NCI-H2081 (cell line): Measurements from ENCODE around the gene PCDH9.

Experiments used
- DNase-seq, 2 experiments: peaks; one replicate each; lab custom pipeline; 2025; lab: John Stamatoyannopoulos, UW

Gene PCDH9

DNA sequence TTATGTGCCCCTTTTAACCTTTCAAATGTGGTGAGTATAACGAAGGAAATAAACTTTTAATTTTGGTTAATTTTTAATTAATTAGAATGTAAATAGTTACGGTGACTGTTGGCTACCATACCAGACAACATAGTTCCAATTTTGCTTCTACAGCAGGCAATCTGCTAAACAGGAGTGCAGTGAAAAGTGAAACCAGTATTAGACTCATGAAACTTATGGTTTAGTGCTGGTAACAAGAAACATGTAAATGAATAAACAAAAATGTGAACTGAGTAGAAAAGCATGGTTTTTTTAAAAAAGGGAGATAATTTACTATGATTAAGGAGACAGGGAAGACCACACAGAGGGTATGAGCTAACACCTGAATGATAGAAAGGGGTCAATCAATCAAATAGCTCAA, 478.4 kb downstream of the PCDH9 start:
- DNase-seq = no peak

DNA sequence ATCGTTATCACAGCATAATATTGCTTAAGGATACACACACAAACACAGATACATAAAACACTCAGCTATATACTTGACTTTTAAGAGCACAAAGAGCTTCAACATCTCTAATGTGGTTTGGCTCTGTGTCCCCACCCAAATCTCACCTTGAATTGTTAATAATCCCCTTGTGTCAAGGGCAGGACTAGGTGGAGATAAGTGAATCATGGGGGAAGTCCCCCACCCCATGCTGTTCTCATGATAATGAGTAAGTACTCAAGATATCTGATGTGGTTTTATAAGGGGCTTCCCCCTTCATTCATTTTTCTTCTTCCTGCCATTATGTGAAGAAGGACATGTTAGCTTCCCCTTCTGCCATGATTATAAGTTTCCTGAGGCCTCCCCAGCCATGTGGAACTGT, 481.4 kb downstream of the PCDH9 start:
- no peak for DNase-seq

DNA sequence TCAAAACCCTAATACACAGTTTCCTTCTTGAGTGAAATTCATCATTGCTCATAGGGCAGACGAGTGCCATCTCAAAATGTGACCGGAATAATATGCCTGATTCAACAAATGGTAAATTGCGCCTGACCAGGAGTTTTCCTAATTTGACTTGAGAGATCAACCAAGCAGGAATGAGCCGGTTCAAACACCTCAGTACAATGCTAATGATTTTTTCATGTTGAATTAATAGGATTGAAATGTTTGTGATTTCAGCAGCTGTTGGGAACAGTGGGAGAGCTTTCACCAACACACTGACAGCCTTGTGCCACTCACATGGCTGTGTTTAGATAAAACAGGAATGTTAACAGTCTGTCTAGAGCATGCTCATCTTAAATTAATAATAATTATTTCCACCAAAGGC, 484.8 kb downstream of the PCDH9 start:
- peak; percentile 6 to 86 for DNase-seq

DNA sequence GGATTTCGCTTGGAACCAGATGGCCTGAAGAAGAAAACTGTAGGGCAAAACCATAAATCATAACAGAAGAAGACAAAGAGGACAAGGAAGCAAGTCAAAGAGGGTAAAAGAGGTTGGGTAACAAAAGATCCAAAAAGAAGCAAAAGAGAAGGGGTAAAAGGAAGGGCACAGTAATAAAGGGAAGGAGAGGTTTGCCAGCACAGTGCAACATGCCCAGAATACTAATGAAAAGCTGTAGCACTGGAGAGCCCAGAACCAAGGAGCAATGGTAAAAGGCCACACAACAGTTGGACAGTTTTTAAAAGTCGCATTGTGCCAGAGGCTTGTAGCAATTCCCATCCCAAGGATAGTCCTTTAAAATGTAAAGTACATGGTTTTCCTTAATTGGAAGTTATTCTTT, 506.6 kb downstream of the PCDH9 start:
- DNase-seq = no peak

DNA sequence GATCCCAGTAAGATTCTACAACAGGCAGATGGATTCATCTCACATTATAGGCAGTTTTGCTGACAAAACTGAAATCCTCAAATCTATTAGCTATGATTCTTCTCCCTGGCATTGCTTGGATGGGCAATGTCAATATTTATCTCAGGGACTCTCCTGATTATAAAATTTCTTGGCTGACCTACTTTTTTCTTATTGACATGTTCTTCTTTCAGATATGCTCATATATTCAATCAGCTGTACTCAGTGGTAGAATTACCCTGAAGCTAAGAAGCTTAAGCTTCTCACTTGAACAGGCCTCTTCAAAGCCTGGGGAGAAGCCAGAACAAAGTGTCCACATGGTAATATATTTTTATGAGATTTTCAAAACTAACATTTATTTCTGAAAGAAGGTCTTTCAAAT, 513.6 kb downstream of the PCDH9 start:
- no peak for DNase-seq

DNA sequence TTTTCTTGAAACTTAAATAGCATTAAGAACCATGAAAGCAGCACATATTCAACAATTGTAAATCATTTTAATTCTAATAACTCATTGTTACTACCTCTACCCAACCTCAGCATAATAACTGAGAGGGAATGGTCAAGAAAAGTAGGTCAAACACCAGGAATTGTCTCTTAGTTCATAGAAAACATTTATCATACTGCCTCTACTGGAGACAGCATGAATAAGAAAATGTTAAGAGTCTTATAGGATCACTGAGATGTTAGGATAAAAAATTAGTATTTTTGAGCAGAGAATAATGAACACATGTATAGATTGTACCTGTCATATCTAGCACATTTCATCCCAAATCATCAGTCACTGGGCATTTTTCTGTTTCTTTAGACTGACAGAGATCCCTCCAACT, 515.3 kb downstream of the PCDH9 start:
- DNase-seq = no peak

DNA sequence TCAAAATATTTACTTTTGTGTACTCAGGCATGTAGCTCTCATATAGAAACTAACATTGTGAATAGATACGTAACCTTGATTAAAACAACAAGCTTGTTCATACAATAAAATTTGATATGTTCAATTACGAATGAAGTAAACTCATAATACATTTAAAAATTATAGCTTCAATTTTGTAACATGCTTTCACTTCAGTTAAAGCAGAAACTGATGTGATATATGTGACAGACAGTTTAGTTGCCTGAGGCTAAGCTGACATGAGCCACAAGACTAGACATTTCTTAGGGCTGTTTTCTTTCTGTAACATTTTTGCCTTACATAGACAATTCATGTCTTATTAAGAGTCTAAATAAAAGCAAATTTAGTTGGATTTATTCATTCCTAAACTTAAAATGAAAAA, 526.0 kb downstream of the PCDH9 start:
- no peak for DNase-seq

DNA sequence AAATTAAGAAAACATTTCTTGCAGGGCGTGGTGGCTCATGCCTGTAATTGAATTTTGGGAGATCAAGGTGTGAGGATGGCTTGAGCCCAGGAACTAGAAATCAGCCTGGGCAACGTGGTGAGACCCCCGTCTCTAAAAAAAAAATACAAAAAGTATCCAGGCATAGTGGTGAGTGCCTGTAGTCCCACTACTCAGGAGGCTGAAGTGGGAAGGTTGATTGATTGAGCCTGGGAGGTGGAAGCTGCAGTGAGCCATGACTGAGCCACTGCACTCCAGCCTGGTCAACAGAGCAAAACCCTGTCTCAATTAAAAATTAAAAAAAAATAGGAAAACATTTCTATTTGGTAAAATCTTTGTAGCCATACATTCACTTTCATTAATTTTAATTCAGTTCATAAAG, 526.5 kb downstream of the PCDH9 start:
- no peak for DNase-seq

DNA sequence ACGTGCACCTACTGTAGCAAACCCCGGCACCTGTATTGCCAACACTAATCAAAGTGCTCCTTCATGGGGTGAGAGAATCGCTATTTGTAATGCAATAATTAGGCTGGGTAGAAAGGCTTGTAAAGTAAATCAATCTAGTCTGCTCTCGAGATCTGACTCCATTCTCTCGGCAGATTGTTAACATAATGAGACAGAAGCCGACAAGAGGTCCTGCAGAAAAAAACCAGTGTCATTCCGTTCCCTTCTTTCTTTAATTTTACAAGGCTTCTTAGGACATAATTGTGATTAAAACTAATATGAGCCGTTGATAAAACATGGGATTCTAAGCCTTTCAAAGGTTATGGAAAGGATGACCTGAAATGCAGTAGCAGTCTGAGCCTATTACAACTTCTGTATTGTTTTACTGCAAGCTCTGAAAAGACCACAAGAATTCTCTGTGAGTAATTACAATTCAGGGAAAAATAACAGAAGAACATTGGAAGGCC, 530.0 kb downstream of the PCDH9 start:
- peak; percentile 39 to 80 for DNase-seq

DNA sequence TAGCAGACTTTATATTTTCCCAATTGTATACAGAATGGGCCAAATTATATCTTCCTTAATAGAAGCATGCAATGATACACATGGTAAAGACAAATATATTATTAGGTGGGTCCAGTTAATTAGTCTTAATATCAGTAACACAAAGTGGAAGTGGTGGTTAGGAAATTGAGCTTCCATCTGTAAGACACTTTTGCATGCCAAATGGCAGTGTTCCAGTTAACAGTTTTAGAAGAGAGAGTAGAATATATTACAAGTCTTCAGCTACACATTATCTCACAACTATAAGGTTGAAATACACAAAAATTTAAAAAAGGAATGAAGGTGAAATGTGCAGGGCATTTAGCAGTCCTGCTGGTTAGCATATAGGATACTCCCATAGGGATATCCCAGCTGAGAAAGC, 536.5 kb downstream of the PCDH9 start:
- no peak for DNase-seq

DNA sequence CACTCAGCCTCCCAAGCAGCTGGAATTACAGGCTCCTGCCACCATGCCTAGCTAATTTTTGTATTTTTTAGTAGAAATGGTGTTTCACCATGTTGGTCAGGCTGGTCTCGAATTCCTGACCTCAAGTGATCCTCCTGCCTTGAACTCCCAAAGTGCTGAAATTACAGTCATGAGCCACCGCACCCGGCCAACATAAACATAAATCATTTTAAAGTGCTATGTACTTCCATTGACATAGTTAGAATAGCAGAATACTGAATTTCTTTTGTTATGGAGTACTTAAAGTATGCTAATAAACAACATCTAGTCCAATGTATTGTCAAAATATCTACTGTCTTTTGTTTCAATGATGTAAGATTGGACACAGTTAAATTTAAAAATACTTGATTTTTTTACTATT, 539.0 kb downstream of the PCDH9 start:
- DNase-seq = no peak

DNA sequence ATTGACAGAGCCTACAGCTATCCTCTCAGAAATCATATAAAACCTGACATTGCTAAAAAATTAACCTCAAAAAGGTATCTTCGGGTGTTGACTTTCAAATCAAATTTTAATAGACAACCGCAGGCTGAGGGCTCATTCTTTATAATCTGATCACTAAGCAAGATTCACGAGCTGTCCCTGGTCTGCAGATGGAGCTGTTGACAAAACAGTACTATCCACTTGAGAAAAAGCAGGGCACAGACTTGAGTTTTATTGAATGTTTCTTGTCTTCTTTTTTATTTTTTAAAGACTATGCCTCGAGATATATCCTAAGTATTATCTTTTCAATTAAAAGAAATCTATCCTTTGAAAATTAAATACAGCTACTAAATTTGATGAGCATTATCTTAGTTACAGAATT, 540.5 kb downstream of the PCDH9 start:
- peak; percentile 27 to 54 for DNase-seq

DNA sequence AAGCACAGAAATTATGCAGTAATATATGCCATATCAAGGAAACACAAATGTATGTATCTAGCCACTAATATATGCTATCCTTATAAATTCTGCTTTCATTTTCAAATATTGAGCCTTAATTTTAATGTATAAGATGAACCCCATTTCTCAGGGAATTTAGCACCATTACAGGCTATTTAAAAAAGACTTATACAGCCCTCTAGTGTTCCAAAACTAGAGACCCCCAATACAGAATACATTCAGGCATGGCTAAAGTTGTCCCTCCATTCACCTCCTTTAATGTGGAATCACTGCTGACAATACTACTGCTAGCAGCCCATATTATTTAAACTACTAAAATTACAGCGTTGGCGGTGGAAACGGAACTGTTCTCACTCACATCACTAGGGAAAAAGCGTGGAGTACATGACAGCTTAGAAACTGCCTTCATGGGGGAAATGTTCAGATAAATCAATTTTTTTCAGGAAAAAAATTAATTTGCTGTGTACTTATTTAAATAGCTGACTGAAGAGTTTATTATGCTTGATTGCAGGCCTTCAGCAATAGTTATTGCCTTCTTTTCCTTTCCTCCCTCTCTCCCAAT, 541.0 kb downstream of the PCDH9 start:
- peak; percentile 15 to 32 for DNase-seq

DNA sequence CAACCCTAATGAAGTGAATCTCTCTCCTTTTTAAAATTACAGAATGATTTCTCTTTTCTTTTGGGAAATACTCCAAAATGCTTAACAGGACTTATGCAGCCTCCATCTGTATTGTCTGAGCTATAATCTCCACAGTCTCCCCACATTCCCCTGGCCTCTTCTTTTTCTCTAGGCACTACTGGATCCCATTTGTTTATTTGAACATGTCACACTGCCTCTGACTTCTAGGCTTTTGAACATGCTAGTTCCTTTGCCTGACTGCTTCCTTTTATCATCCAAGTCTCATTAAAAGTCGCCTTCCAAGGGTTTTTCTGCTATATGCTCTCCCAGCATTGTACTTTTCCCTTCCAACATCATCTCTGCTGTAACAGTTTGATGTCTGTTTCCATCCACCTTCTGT, 548.7 kb downstream of the PCDH9 start:
- DNase-seq = no peak

DNA sequence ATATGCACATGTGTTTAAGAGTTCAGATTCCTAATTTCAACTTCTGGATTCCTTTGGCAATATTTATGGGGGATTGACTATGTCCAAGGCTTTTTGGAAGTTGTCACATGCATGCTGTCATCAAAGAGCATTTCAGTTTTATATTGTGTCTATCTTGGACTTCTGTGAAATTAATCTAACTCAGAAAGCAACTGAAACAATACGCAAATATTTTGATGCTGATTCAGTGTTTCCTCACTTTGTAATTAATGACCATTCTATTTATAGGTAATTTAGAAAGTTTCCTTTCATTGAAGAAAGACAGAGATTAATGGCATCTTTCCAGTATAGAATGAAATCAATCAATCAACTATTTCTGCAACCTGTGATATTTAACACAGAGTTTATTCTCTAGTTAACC, 550.1 kb downstream of the PCDH9 start:
- no peak for DNase-seq

DNA sequence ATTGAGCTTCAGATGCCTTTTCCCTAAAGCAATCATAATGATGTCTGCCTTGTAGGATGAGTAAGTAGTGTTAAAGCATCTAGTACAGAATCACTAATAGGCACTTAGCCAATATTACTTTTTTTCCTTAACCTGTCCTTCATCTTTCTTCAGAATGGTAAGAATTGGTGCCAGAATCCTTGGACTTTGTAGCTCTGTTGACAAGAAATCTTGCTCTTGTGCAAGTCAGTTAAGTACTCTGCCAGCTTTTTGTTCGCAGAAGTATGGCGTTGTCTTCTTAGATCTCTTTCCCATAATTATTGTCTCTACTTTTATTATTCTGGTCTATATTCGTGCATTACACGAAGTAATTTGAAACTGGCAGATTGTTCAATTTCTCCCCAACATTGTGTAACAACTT, 554.5 kb downstream of the PCDH9 start:
- DNase-seq = no peak

DNA sequence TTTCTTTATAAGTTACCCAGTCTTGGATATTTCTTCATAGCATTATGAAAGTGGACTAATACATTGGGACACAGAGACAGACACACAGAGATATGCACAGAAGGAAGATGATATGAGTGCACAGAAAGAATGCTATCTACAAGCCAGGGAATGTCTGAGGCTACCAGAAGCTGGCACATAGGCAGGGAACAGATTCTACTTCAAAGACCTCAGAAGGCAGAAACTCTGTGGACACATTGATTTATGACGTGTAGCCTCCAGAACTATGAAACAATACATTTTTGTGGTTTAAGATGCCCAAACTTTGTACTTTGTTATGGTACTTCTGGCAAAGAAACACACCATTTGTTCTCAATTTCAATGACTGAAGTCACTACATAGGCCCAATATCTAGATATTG, 556.7 kb downstream of the PCDH9 start:
- DNase-seq = no peak

DNA sequence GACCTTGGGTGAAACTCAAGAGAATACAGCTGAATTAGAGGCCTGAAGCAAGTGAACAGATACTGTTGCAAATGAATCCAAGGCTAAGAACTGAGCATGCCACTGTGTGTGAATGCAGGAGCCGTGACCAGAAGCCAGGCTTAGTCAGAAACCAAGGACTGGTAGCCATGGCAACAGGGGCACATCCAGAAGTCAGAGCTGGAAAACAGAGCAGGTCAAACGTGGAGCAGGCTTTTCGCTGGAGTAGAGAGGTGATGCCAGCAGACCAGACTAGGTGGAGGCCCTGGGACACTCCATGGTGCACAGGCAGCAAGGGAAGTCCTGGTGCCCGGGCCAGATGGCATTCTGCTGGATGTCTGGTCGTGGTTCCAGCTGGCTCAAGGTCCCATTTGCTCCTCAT, 564.1 kb downstream of the PCDH9 start:
- peak in 1 of 2 experiments; percentile 5 for DNase-seq

DNA sequence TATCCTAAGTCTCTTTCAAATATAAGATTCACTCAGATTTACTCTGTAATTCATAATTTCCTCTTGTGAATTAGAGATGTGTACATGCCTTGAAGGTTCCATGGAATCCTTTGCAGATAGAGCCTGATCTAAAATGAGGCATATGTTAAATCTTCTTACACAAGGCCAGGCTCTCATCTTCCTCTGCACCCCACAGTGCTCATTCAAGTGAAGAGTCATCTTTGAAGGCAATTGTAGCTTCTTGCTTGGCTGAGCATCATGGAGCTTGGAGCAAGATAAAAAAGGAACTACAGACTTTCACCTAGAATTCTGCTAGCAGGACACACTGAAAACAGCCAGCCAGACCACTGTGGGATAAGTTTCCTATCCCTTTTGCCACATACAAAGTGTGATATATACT, 566.4 kb downstream of the PCDH9 start:
- DNase-seq = no peak

DNA sequence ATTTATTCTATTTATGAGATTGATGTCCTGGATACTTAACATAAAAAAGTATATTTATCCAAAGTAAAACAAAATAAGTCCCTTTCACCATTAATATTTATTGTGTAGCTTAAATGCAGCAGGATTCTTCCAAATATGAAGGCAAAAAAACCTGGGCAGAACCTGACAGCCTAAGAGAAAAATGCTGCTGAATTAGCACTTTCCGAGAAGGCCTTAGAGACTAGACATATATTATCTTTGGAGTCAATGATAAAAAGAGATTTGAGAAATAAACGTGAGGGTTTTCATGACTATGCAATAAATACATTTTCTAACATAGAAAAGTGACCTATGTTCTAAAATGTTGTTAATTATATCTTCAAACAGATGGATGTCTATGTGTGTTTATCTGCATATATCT, 566.9 kb downstream of the PCDH9 start:
- DNase-seq = no peak

DNA sequence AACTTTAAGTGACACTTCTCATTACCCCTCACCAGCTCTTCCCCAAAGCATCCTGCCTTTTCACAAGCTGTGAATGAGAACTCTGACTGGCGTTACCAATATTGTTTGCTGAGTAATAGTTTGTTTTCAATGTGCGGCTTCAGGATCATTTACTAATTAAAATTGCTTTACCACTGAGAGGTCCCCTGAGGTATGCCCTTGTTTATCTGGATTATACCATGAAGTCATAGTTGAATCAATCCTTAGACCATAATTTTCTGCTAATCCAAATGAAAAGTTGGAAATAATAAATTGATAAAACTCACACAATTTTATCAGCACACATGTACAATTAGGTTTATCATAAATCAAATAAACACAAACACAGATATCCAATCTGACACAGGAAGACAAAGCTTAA, 568.8 kb downstream of the PCDH9 start:
- DNase-seq = no peak

DNA sequence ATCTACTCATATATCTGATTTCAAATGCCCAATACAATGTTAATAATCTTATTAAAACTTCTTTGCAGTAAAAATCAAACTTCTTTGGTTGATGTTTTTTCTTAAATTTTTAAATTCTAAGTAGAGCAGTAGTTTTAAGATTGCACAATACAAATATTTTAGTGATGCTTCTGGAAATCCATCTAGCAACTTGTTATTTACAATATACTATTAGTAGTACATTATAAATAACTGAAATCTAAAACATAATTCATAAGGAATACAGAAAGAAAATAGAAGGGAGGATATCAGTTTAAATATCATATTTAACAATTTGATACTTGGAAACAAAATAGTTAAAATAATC, 569.7 kb downstream of the PCDH9 start:
- DNase-seq = no peak

DNA sequence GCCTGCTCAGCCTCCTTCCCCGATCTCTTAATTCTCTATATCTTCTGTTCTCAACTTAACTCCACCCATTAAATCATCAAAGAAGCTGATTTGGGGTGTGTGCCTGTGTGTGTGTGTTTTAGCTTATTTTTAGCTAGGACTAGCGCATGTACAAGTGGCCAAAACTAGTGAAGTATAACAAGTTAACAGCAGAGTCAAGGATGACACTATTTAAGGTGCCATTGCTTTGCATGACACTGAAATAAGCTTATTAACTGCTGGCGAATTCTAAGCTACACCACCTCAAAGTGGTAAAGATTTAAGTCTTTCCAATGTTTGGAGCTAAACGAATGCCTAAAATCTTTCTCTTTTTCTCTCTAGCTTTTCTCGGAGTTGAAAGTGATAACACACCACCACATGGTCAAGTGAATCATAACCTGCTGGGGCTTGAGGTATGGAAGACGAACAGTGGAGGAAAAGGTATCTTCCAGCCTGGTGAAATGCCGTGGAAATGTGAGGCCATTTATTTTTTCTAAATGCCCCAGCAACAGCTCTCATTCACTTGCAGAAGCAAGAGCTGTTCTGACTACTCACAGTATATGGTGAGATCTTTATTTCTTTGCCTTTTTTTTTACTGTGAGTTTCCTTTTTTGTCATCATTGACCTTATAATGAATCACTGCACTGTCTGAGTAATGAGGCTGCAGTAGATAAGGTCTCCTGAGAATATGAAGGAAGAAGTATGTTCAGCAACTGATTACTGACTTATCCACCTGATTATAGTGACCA, 570.3 kb downstream of the PCDH9 start:
- no peak for DNase-seq

DNA sequence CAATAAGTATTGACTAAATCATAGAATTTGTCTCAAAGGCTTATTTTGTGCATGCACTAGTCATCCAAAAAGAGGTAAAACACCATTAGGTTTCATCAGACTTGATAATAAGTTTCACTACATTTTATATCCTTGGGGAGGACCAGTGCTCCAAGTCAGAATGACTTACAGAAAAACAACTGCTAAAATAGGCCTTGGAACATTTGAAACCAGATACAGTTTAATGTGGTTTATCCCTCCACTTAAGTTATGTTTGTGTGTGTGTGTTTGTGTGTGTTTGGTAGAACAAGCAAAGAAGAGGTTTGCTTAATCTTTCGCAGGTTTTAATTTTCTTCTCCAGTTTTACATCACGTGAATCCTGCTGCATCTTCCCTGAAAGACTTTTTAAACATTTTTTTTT, 570.9 kb downstream of the PCDH9 start:
- DNase-seq = no peak
